IPS DF 19.7 (cell line): ENCODE measurements around the gene SMARCA2.

ENCODE experiments used
- DNase-seq: peaks from one replicate; pipeline ENCODE4 v3.0.0-alpha.2; 2013; ENCODE audit warnings: low read depth, low spot score

The SMARCA2 gene

DNA sequence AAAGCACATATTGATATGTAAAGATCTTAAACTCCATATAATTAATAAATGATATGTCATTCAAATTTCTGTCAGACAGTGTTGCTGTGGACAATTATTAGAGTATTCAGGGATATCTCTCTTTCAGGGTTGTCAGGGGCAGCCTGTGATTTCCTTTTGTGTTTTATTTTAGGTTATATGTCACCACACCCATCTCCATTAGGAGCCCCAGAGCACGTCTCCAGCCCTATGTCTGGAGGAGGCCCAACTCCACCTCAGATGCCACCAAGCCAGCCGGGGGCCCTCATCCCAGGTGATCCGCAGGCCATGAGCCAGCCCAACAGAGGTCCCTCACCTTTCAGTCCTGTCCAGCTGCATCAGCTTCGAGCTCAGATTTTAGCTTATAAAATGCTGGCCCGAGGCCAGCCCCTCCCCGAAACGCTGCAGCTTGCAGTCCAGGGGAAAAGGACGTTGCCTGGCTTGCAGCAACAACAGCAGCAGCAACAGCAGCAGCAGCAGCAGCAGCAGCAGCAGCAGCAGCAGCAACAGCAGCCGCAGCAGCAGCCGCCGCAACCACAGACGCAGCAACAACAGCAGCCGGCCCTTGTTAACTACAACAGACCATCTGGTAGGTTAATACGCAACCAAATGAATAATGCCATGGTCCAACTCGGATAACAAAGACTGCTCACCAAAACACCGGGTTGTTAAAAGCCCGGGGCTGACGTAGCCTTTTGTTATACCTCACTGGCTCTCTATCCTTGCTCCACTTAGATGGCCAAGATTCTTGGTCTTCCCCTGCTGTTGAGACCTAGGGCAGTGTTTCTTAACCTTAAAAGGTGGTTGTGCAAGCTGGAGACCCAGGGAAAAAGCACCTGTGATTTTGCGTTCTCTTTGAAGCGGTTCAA, 24.4 kb downstream of the SMARCA2 start:
- DNase-seq = no peak

DNA sequence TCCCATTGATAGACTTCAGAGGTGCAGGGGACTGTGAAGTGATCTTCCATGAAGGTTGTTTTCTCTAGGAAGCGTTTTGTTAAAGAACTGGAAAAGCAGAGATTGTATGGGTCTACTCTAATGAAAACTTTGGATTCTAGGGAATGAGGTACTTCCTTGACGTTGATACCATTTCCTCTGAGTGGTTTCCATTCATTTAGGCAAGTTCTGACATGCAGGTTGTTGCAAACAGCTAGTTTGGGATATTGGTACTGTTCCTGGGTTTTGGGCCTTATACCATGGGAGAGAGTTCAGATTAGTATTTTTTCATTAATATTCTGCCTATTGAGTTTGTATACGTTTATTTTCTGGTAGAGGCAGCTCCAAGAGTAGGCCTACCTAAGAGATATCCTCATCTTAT, 25.7 kb downstream of the SMARCA2 start:
- DNase-seq = no peak

DNA sequence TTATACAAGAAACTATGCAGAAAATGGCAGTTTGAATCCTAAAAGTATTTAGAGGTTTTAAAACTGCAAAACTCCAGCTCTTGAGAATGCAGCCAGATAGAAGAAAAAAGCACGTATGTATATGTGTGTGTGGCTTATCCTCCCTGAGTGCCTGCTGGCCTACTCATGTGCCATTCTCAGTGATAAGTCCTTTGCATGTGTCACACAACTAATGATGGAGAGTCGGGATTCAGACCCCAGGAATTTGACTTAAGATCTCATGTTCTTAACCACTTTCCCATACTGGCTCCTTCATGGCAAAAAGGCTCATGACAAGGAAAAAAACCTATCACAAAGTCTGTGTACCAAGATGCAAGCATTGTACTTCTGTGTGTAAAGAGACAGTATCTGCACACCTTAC, 26.6 kb downstream of the SMARCA2 start:
- no peak for DNase-seq

DNA sequence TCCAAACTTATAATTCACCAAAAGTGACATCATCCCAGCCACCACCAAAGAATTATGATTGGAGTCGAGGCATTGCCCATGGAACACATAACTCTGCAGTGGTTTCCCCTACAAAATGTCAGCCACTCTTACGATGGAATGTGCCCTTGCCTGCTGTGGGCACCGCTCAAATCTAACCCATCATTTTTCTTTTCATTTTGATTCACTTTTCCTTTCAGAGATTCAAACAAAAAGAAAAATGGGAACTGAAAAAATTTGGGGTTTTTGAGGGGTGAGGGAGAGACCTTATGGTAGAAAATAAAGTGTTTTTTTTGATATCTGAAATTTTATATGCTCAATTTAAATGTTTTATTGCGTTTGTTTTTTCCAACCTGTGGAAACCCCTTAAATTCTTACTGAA, 28.1 kb downstream of the SMARCA2 start:
- no peak for DNase-seq

DNA sequence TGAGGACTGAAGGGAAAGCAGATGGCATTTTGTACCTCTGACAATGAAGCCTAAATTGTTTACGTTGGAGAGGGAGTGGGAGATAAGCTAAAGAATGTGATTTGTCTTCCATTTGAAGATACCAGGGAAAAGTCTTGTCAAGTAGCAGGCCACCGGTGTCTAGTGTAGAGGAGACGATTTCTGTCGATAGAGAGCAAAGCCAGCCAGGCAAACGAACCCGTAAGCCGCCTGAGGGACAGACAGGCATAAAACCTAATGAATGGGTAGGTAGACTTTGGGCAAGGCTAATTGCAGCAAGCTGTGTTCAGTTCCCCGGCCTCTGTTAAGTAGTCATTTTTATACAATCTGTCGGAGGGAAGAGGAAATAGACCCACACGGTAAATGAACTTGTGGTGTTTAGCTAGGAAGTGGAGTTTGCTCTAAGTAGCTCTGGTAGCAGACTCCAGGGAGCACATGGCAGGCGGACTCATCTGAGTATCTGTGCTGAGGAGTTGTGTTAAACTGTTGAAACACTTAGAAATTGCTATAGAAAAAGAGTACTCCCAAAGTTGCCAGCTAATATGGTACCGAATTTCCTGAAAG, 28.8 kb downstream of the SMARCA2 start:
- DNase-seq = no peak

DNA sequence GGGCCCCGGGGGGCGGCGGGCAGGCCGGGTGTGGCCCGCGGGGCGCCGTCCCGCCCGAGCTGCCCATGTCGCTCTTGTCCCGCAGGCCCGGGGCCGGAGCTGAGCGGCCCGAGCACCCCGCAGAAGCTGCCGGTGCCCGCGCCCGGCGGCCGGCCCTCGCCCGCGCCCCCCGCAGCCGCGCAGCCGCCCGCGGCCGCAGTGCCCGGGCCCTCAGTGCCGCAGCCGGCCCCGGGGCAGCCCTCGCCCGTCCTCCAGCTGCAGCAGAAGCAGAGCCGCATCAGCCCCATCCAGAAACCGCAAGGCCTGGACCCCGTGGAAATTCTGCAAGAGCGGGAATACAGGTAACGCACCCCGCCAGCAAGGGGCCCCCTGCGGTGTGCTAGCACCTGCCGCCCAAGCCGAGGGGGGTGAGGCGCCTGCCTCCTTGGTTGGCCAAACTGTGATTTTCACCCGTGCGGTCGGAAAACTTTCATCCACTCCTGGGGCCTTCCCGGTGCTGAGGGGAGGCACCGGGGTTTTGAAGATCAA, 32.1 kb downstream of the SMARCA2 start:
- no peak for DNase-seq

DNA sequence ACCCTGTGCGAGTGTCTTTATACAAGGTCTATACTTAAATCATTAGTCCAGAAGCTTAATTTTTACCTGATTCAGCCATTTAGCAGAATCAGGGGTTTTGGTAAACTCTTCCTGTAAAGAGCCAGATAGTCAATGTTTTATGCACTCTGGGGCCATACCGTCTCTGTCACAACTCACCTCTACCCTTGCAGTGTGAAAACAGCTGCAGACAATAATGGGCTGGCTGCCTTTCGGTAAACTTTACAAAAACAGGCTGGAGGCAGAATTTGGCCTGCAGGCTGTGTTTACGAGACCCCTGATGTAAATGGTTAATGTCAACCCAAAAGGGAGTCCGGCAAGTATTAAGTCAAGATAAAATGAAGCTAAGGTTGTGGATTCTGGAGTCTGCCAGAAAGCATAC, 32.8 kb downstream of the SMARCA2 start:
- DNase-seq = no peak

DNA sequence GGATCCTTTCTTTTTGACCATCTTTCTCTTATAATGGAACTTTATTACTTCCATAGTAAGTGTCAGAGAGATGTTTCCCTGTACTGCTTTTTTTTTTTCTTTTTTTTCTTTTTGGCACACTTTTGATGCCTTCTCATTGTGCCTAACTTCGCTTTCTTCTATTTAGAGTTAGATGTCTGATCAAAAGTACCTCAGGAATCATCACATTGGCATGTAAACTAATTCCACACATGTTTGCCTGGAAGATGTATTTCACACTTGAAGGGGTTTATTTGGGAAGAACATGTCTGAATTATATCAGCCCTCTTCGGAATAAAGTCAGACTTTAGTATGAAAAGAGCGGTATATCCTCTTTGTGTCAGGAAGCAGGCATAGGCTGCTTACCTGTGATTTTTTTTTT, 35.1 kb downstream of the SMARCA2 start:
- DNase-seq = no peak

DNA sequence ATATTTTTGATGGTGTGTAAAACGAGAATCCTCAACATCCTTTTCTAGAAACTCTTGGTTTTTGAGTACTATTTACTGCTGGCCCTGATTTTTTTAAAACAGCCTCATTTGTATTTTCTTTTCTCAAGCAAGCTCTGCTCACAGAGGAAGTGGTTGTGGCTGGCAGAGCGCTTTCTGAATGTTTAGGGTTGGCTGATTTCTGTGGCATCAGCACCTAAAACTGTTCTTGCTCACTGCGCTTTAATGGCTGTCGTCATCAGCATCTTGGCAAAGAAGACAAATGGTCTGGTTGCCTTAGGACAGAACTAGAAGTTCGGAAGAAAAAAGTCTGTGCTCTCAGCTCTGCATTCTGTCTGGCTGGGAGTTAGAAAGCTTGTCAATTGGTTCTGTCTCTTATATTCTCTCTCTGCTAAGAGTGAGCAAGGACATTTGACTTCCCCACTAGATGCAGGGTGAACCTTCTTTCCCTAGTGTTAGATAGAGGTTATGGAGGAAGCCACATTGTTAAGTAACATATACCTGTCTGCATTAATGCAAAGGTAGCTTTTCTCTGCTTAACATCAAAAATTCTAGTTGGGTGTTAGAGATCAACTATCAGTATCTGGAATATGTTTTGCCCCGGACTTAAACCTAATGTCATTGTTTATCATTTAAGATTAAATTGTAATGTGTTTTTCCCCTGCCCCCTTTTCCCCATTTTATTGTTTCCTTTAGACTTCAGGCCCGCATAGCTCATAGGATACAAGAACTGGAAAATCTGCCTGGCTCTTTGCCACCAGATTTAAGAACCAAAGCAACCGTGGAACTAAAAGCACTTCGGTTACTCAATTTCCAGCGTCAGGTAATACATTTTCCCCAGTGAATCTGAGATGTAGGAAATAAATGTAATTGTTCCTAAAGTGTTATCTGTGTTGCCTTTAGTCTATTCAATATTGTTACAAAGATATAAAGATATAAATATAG, 39.0 kb downstream of the SMARCA2 start:
- no peak for DNase-seq

DNA sequence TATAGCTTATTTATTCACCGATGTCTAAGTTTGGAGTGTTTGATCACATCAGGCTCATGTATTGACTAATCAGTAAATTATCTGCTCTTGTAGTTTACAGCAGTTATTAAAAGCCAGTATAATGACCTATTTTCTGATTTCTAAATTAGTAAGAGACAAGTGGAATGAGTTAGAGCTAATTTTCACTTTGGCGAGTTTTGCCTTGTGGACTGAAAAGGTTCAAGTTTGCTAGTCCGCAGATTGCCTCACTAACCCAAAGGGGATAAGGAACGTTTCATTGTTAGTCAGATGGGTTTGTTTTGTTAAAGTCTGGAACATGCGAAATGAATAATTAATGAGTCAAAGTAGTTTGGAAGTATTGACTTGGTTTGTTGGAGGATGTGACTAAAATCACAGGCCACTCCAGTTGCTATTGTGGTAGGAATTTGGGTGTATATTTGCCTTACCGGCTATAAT, 40.1 kb downstream of the SMARCA2 start:
- DNase-seq = no peak

DNA sequence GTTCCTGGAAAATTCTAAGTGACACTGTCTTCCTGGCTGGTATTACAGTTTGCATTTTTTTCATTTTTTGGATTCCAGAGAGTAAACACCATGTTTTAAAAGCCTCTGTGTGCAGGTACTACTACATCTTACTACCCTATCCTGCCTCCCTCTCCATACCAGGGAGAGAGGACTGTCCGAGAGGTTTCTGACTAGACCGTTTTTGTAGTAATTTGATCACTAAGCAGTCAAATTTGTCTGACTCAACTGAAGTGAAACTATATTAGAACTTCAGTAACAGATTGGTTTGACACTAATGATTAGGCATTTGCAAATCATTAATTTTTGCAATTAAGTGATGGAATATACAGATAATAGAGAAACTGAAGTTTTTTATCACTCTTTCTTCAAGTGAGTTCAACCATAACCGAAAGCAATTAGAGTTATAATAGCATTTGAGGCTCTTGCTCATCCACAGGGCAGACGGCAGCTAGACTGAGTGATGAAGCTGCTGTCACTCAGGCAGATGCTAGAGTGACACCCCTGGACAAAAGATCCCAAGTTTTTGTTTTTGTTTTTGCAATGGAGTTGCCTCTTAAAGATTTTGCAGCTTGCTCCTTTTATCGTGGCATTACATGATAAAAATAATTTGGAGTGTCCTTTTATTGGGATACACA, 44.3 kb downstream of the SMARCA2 start:
- no peak for DNase-seq

DNA sequence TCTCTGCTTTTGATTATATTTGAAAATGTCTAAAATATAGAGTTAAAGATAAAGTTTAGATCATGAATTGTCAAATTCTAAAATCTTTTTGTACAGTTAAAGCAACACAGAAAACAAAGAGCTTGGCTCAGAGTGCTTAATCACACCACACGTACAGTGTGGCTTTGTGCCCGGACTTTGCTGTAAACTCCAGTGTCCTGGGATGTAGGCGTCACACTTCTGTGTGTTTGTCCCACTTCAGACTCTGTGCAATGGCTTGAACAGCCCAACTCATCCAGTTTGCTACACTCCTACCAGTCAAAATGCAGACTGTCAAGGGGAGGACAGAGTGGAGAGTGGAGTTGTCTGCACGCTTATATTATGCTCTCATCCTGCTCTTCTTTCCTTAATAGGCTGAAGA, 45.3 kb downstream of the SMARCA2 start:
- DNase-seq = no peak

DNA sequence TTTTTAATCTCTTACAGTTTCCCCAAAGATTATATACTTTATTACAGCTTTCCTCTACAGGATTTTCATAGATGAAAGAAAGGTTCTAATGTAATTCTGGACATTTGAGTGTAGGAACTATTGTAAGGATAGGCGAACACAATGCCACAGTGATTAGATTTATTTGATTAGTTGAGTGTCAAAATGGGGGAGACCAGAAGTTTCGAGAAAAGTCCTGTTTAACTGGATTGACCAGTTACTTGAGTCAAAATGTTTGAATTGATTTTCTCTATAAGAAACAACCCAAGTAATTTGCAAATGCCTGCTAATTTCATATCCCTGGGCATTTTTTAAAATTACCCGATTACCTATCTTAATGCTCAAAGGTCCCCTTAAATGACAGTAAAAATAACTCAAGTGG, 50.6 kb downstream of the SMARCA2 start:
- DNase-seq = no peak

DNA sequence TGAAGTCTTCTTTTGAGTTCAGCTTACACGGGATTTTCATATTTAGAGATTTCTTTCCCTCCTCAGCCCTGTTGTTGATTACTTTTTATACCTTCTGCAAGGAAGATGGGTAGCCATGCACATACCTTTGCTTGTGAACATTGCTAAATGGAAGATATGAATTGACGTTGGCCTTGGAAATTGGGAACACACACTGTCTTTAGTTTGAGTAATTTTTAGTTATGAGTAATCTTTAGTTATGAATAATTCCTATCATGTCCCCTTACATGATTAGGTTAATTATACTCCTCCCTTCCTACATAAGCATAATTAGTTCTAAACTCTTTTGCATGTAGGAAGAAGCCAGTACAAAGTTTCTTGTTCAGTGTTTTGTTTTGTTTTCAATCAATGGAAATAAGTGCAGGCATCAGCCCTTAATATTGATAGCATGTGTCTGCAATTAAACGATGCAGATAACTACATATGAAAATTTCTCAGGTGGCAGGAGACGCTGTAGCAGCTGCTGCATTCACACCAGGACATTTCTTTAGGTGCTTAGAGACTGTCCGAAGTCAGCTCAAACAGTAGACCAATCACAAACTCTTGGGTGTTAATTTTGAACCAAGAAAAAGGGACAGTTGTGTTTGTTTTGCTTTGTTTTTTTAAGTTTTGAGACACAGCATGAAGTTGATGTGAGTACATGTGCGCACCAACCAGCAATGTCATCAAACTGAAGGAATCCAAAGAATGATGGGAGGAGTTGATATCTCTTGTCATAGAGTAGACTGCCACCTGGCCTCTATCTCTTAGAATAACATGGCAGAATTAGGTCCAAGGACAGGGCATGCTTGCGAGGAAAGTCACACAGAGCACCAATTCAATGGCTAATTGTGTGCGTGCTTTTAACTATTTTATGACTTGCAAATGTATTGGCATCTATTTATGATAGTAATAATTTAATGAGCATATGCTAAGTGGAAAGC, 51.4 kb downstream of the SMARCA2 start:
- peak; percentile 12 for DNase-seq

DNA sequence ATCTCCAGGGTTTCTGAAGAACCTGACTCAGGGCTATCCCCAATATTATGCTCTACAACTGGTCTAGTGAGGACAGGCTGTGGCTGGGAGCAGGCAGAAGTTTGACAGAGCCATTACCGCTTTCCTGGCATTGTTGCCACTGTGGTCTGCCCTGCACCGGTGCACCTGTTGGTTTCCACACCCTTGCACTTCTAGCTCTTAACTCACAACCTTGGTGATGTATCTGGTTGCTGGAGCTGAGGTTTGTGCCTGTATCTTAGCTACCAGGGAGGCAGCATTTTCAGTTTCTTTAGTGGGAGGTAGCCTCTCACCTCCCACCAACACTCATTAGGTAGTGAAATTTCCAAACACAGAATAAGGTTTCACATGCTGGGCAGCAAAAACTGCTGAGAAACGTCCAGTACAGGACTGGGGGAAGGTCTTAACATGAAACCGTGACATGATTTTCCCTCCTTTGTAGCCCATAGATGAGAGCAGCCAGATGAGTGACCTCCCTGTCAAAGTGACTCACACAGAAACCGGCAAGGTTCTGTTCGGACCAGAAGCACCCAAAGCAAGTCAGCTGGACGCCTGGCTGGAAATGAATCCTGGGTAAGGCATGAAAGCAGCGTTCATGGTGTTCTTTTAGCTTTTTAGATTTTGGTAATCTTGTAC, 57.7 kb downstream of the SMARCA2 start:
- no peak for DNase-seq

DNA sequence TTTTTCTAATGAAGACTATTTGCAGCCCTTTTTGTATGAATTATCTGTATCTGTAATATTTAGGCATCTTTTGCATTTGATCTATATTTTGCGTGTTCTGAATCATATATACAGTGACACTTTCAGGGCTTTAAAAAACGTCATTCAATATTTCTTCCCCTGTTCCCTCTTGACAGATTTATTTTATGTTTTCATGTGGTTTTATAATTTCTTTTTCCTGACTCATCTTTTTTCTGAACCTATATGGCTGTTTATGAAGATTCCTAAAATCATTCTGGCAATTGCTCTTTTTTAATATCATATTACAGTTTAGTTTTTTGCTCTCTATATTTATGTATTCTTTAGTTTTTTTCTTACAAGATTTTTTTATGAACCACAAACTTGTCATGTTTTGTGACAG, 67.6 kb downstream of the SMARCA2 start:
- no peak for DNase-seq

DNA sequence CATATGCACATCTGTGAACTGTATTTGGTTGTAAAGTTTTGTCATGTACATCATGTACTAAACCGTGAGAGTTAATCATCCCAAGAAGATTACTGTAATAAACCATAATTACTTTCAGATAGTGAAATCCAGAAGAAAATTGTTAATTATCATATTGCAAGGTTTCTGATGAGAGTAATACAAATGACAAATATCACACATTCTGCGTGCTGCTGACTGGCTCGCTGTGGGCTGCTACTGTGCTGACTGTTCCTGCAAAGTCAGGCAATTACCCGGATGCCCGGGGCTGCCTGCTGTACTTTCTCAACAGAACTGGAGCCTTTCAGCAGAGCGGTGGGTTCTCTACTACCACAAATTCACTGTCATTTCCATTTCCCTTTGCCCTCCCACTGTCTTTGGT, 68.3 kb downstream of the SMARCA2 start:
- DNase-seq = no peak

DNA sequence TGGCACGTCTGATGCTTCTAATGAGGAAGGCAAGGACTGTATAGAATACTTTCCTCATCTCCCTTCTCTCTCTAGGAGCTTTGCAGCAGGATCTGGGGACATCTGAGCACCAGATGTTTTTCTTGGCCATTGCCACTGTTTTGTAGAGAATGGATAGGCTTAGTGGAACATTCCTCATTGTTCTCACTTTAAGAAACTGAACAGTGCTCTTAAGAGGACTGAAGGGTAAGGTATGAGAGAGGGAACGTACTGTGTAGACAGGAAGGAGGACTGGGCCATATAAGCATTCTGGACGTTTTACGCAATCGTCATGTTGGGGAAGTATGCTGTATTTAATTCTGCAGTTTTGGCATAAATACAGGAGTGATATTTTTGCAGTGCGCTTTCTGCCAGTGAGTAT, 70.6 kb downstream of the SMARCA2 start:
- no peak for DNase-seq

DNA sequence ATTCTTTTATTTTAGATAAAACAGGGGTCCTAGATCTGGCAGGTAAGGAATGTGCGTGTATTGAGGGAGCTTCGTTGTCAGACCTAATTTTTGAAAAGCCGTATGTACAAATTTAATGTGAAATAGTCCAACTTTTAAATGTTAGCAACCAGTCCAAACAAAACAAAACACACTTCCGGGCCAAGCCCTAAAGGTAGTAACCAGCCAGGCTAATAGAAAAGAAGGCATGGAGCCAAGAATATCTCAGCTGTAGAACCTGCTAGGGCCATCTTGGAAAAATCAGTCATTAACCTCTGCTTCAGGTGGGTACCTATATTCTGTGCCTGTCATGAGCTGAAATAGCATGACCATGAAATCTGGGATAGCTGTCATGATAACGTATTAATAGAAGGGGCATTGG, 71.0 kb downstream of the SMARCA2 start:
- DNase-seq = no peak

DNA sequence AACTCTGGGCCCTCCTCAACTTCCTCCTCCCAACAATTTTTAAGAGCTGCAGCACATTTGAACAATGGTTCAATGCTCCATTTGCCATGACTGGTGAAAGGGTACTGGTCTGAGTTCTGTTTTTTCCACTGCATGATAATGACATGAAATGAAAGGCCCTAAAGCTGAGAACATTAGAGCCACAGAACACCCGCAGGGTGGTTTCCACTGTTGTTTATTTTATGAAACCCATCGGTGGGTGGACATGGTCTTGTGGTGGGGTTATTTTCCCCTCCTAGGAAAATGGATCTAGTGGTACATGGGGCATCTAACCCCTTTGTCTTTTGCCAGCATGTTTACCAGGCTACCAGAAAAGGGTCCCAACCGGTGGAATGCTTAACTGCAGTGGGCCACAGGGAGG, 71.8 kb downstream of the SMARCA2 start:
- no peak for DNase-seq
